ENCODE measurements around the gene POLR3GL.

Gene POLR3GL

DNA sequence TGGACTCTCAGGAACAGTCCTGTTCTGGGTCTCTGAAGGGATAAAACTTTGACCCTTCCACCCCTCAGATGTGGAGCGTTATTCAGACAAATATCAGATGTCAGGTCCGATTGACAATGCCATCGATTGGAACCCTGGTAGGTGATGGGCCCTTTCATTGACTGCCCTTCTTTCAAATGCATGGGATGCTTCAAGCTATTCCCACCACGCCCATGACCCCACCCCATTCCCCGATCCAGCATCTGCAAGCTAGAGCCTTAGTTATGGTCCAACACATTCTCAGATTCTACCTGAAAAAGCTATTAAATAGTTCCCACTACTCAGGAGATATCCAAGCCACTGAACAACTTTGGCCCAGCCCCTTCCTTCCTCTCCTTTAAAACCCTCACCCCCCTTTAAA is 12.5 kb downstream of the POLR3GL start:
- no peak for DNase-seq

DNA sequence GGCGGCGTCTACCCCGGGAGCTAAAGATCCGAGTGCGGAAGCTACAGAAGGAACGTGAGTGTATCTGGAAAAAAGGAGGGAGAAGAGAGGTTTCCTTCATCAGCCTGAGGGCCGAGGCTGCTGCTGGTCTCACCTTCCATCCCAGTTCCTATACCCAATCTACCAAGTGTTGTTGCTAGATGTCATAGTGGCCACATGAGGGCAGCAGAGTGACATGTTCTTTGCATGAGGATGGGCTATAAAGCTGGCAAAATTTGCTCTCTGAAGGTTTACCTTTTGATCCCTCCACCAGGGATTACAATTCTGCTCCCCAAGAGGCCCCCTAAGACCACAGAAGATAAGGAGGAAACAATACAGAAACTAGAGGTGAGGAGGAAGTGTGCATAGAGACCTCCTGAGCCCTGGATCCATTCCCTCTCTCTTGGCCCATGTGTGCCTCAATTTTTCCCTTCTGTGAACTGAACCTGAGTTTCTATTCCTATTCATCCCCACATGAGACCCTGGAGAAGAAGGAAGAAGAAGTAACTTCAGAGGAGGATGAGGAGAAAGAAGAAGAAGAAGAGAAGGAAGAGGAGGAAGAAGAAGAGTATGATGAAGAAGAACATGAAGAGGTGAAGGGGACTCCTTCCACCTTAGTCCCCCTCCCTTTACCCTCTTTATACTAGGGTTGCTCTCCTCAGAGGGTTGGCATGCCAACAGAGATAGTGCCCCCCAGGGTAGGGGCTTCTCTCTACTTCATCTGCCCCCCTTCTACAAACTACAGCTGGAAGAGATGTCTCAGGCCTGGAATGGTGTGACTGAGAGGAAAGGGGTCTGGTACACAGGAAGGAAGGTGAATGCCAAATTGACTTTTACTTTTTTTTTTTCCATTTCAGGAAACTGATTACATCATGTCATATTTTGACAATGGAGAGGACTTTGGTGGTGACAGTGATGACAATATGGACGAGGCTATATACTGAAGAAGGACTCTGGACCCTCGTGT is 13.3 kb downstream of the POLR3GL start:
- peak; percentile 70 to 74 for DNase-seq

DNA sequence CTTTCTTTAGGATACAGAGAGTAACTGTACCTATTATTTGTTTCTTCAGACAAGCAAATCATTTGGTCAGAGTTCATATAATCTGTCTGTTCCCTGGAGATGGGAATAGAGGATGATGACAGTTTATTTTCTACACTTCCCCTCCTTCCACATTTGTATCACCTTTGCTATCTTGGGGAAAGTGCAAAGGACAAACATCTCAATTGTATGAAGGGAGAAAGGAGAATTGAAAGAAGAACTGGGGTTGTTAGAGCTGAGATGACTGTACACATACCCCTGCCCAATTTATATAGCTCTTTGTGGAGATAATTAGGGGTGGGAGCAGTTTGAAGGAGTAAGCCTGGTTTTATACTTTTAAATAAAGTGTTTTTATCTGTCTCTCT is 14.0 kb downstream of the POLR3GL start:
- DNase-seq, result no peak

DNA sequence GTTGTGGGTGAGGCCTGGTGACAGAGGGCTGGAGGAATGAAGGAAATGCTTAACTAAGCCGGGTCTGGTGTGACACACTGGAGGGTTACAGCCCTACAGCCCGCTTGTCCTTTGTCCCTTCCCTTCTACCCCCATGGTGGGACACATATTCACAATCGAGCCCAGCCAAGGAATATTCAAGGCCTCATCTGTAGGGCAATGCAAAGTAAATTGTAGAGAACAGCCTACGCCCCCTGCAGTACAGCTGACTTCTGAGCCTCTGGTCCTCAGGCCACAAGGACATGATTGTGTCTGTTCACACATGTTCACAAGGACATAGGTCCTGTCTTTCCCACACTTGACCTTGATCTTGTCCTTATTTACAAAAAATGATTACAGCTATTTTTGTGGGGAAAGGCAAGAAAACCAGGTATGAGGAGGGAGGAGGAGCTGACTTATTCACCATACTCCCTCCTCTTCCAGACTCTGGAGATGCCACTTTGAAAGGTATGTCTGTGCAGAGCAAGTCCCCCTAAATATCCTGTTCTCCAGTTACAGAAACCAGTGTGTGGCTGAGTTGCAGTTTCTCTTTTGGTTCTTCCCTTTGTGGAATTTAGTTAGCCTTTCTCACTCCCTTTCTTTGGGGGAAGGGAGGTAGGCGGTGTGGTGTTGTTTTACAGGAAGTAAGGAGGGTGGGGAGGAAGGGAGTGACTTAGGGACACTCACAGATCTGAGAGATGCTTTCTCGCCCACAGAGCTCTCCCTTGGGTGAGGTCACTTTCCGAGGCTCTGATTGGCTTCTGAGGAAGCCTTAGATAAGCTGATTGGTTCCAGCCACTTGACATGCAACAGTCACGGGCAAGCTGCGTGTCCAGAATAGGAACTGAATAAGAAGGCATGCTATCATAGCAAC is 14.6 kb downstream of the POLR3GL start:
- DNase-seq, result peak; percentile 72 to 73

- DNase-seq, result no peak
These were observed 15.4 kb downstream of the POLR3GL start for GRCh38 chr1:145979746-145980456.

- no peak for DNase-seq
These were observed 16.0 kb downstream of the POLR3GL start for GRCh38 chr1:145980457-145980994.

- DNase-seq, result no peak
These were observed 17.7 kb downstream of the POLR3GL start for GRCh38 chr1:145982010-145982723.

- no peak for DNase-seq
These were observed 18.8 kb downstream of the POLR3GL start for GRCh38 chr1:145983206-145983675.

GRCh38 chr1:145983960-145984830 is 19.7 kb downstream of the POLR3GL start:
- no peak for DNase-seq

GRCh38 chr1:145985129-145985501 is 20.6 kb downstream of the POLR3GL start:
- DNase-seq, result no peak

- no peak for DNase-seq
These were observed 21.3 kb downstream of the POLR3GL start for GRCh38 chr1:145985502-145986439.

DNA sequence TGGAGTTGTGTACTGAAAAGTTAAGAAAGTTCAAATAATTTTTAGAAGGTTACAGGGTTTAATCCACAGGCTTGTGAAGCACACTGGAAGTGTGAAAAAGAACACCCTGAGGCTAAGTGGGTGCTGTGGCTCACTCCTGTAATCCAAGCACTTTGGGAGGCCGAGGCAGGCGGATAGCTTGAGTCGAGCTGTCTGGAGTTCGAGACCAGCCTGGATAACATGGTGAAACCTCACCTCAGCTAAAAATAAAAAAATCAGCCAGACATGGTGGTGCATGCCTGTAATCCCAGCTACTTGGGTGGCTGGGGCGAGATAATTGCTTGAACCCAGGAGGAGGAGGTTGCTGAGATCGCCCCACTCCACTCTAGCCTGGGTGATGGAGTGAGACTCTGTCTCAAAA is 22.1 kb downstream of the POLR3GL start:
- no peak for DNase-seq

- no peak for DNase-seq
These were observed 23.4 kb downstream of the POLR3GL start for GRCh38 chr1:145987926-145988325.

DNA sequence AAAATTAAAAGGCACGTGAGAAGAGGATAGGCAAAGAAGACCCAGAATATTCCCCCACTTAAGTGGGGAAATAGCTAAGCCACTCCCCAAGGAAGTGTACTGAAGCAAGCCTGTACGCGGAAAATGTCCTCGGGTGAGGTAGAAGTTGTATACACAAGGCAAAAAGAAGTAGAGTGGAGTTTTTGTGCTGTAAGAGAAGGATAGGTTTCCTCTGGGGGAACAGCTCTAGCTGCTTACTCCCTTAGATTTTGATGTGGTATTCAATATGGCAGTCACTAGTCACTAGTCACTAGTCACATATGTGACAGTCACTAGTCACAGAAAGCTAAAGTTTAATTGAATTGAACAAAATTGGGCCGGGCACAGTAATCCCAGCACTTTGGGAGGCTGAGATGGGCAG is 24.3 kb downstream of the POLR3GL start:
- DNase-seq, result no peak

- DNase-seq, result no peak
These were observed 25.9 kb downstream of the POLR3GL start for GRCh38 chr1:145990249-145990855.

DNA sequence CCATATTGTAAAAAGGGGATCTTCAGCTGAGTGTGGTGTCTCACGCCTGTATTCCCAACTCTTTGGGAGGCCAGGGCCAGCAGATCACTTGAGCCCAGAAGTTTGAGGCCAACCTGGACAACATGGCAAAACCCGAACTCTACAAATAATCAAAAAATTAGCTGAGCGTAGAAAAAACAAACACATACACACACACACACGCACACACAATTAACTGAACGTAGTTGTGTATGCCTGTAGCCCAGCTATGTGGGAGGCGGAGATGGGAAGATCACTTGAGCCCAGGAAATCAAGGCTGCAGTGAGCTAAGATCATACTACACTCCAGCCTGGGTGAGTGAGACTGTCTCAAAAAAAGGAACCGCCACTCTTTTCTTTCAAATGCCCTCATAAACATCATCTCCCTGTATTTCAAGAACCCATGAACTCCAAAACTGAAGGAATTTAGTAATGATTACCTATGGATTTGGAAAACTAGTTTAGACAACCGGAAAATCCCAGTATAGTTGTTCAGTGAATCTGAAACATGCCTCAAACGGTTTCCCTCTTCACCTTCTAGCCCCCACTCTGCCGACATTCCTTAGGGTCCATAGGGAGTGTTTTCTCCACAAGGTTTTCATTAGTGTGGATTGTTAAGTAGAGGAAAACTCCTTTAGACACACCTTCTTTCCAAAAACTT is 27.4 kb downstream of the POLR3GL start:
- DNase-seq, result no peak

DNA sequence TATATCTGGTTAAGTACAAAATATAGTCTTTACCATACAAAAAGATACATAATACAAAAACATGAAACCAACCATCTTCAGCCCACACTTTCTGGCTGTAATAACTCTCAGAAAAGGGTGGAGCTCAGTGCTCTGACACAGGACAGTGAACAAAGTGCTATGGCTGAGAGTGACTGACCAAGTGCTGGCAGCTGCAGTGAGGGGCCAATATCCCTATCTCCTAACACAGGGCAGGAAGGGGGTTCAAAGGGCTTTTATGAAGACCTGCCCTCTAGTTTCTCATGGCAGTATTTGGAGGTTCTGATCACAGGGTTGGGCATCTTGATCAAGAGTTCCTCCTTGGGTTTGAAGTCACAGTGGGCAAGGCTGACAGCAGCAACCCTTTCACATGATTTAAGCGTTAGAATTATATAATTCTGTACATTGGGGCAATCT is 28.0 kb downstream of the POLR3GL start:
- DNase-seq, result no peak

- DNase-seq, result no peak
These were observed 28.6 kb downstream of the POLR3GL start for GRCh38 chr1:145992958-145993617.

Data from activated CD4-positive, alpha-beta T cell treated with anti-CD3 and anti-CD28 coated beads for 4 hours (primary cell).